Measurements from ENCODE around the gene MGAT4B. TPM values are rescaled to one million over a fixed set of nuclear protein-coding genes. Genes with fewer than 3 reads are reported as not detected.

The MGAT4B gene
- total RNA-seq, 1 experiment from 2014 or later = 148 TPM

GRCh38 chr5:179816401-179816795 is 9.7 kb upstream of the MGAT4B start:
- H3K79me2 ChIP-seq (ENCODE audit: insufficient read depth, low read length) = peaks cover 6% of the 10 kb centered on the region
- peaks cover 19 to 24% of the 10 kb centered on the region in 2 experiments; a peak in 3 of 4 replicates for H3K36me3 ChIP-seq (ENCODE audit: control insufficient read depth in 1 of 2, insufficient read depth in 2 of 2, low read length in 2 of 2)
- DNase-seq (ENCODE audit: low read depth, low spot score) (no peak), ATAC-seq (no peak)
- ChIA-PET POLR2A (no interaction called here), RAD21 (ENCODE audit: low non-redundant PET in 1 of 2, low total read pairs in 2 of 2, uncharacterized antibody in 2 of 2, unreplicated experiment in 2 of 2) (no interaction called here), CTCF (no interaction called here)
- H3K27ac ChIP-seq (ENCODE audit: low read depth, low read length) = no peak overlapping the region
- H3K4me1 ChIP-seq (ENCODE audit: control insufficient read depth in 1 of 2, insufficient read depth in 2 of 2, low read length in 2 of 2) = peaks cover 29 to 38% of the 10 kb centered on the region in 2 experiments
- no peaks in the 10 kb centered on the region for H3K9me3 ChIP-seq (ENCODE audit: control insufficient read depth in 1 of 2, insufficient read depth in 1 of 2, low read depth in 1 of 2, low read length in 2 of 2)
- H2AFZ ChIP-seq (ENCODE audit: low read depth, low read length, poor library complexity, severe bottlenecking) = no peak overlapping the region
- H3K27me3 ChIP-seq (ENCODE audit: insufficient read depth, low read length) = no peaks in the 10 kb centered on the region
- H3K4me3 ChIP-seq (replicated peaks in 1 of 2; ENCODE audit: low read depth in 1 of 2, low read length in 2 of 2) = no peak overlapping the region
- no peaks in the 10 kb centered on the region for H4K20me1 ChIP-seq (ENCODE audit: insufficient read depth)
- no peaks in the 10 kb centered on the region for H3K9me2 ChIP-seq (ENCODE audit: insufficient read depth)
- no peak overlapping the region for H3K9ac ChIP-seq (ENCODE audit: low read length)
- no TSS peak for BruUV-seq (replicated peaks)
- no peak overlapping the region for H3K4me2 ChIP-seq (ENCODE audit: low read length)
- intact Hi-C loops (cut with micrococcal nuclease) = no loop called here
- TF ChIP-seq ATF3 (IDR thresholded peaks at IDR 0.05) = no peak
- TF ChIP-seq EZH2phosphoT487 (IDR thresholded peaks at IDR 0.05; ENCODE audit: borderline replicate concordance) = no peak
- TF ChIP-seq MAX (IDR thresholded peaks at IDR 0.05) = no peak

GRCh38 chr5:179815491-179816249 is 9.0 kb upstream of the MGAT4B start:
- Histone ChIP-seq H3K4me1 (ENCODE audit: control insufficient read depth in 1 of 2, insufficient read depth in 2 of 2, low read length in 2 of 2) (peaks cover 29 to 45% of the 10 kb centered on the region in 2 experiments), H3K36me3 (ENCODE audit: control insufficient read depth in 1 of 2, insufficient read depth in 2 of 2, low read length in 2 of 2) (peaks cover 19 to 24% of the 10 kb centered on the region in 2 experiments; a peak in 3 of 4 replicates), H3K9me2 (ENCODE audit: insufficient read depth) (no peaks in the 10 kb centered on the region), H3K9me3 (ENCODE audit: control insufficient read depth in 1 of 2, insufficient read depth in 1 of 2, low read depth in 1 of 2, low read length in 2 of 2) (no peaks in the 10 kb centered on the region), H4K20me1 (ENCODE audit: insufficient read depth) (no peaks in the 10 kb centered on the region), H2AFZ (ENCODE audit: low read depth, low read length, poor library complexity, severe bottlenecking) (no peak overlapping the region), H3K27me3 (ENCODE audit: insufficient read depth, low read length) (no peaks in the 10 kb centered on the region), H3K27ac (ENCODE audit: low read depth, low read length) (no peak overlapping the region), H3K79me2 (ENCODE audit: insufficient read depth, low read length) (no peaks in the 10 kb centered on the region; the same call in none of the 2 replicates), H3K4me2 (ENCODE audit: low read length) (no peak overlapping the region), H3K4me3 (replicated peaks in 1 of 2; ENCODE audit: low read depth in 1 of 2, low read length in 2 of 2) (no peak overlapping the region), H3K9ac (ENCODE audit: low read length) (no peak overlapping the region)
- ChIA-PET RAD21 (ENCODE audit: low non-redundant PET in 1 of 2, low total read pairs in 2 of 2, uncharacterized antibody in 2 of 2, unreplicated experiment in 2 of 2) (no interaction called here), CTCF (no interaction called here), POLR2A (no interaction called here)
- intact Hi-C loops (cut with micrococcal nuclease) = no loop called here
- DNase-seq (ENCODE audit: low read depth, low spot score) (no peak), ATAC-seq (no peak)
- BruUV-seq (replicated peaks) = no TSS peak
- TF ChIP-seq ZBTB33 (IDR thresholded peaks at IDR 0.05; ENCODE audit: extremely low read depth, insufficient replicate concordance, low read length) (no peak), SP1 (IDR thresholded peaks at IDR 0.05; ENCODE audit: low read depth) (no peak), CBX3 (IDR thresholded peaks at IDR 0.05; ENCODE audit: low read depth) (no peak), TCF7L2 (IDR thresholded peaks at IDR 0.05; ENCODE audit: borderline replicate concordance, extremely low read depth, insufficient read depth, insufficient read length) (no peak), JUND (IDR thresholded peaks at IDR 0.05) (no peak), MAX (IDR thresholded peaks at IDR 0.05) (no peak), RAD21 (IDR thresholded peaks at IDR 0.05; ENCODE audit: low read depth) (no peak), EZH2phosphoT487 (IDR thresholded peaks at IDR 0.05; ENCODE audit: borderline replicate concordance) (no peak), EZH2 (IDR thresholded peaks at IDR 0.05) (no peak), ZNF274 (IDR thresholded peaks at IDR 0.05; ENCODE audit: low read depth, low read length) (no peak), EGR1 (IDR thresholded peaks at IDR 0.05; ENCODE audit: low read depth) (no peak), CEBPB (IDR thresholded peaks at IDR 0.05; ENCODE audit: low read depth) (no peak), ELF1 (IDR thresholded peaks at IDR 0.05; ENCODE audit: borderline replicate concordance, low read depth) (no peak), POLR2AphosphoS5 (IDR thresholded peaks at IDR 0.05; ENCODE audit: low read depth, low read length) (no peak)

Data from HCT116 (cell line).